ENCODE results near the gene TDP1.

DNA sequence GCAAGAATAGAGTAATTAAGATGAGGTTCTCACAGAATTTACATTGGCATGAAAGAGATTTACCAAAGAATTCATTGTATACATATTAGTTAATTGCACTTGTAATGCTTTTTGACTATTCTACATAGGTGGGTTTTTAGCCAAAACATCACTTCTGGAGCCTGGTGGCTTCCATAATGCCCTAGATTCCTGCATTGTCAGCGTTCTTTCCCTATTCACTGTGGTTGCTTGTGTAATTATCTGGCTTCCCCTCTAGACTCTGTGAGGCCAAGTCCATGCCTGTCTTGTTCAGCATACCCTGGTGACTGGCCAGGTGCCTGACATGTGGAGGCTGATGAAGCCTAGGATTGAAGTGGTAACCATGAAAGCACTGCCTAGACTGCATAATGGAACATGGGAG lies 41.2 kb downstream of the TDP1 start:
- TF ChIP-seq CTCF (IDR thresholded peaks at IDR 0.05) (no peak), POLR2A (IDR thresholded peaks at IDR 0.05) (no peak)
